NK-92 (cell line): ENCODE measurements around the gene STOX1.
"Not testable (repeated sequence)": the region's sequence is repeated elsewhere in the genome, so short reads cannot be mapped to it uniquely, and the experiment has no call there.

Experiments
- DNase-seq: peaks from one replicate; lab custom pipeline; 2025; ENCODE audit not compliant: unreplicated experiment; lab: John Stamatoyannopoulos, UW

The STOX1 gene

DNA sequence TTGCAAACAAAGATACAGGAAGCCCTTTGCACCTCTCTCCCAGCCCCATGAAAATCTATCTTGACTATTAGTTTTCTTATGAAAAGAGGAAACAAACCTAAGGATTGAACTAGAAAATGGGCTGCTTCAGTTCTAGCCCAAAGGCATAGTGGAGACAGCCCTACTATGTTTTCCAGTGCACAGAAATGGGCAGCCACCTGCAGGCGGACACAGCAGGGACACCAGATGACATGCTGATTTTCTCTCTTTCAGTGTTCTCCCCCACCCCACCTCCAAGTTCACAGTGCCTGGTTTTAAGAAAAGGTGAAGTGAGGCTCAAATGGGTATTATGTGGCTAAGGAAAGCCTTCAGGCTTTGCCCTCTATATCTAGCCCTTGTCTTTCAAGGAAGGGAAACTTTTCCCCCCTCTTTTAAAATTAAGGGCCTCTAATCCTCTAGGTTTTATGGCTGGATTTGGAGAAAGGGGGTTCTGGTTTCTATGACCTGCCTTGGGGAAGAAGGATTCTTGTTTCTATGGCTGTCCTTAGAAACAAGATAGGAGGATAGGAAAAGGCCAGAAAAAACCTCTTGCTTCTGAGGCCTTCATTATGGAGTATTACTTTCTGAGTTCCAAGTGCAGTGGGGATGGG is 50.3 kb downstream of the STOX1 start:
- DNase-seq, result no peak

- DNase-seq, result no peak
These were observed 51.2 kb downstream of the STOX1 start for GRCh38 chr10:68878496-68878895.

- no peak for DNase-seq
These were observed 52.3 kb downstream of the STOX1 start for GRCh38 chr10:68879628-68880027.

GRCh38 chr10:68880181-68880580 is 52.9 kb downstream of the STOX1 start:
- no peak for DNase-seq

DNA sequence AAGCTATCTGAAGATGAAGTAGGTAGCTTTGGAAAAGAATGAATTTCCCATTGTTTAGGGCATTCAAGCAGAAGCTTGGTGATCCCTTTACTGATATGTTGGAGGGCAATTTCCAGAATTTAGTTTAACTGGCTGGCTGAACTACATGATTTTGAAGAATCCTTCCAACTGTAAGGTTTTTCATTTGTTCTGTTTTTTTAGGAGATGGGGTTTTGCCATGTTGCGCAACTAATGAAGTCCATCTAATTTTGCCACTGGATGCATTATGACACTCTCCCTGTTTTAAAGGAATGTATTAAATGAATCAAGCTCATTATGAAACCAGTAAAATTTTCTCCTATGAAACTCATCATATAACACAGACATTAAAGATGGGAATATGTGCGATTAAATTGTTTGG is 67.7 kb downstream of the STOX1 start:
- DNase-seq, result no peak

DNA sequence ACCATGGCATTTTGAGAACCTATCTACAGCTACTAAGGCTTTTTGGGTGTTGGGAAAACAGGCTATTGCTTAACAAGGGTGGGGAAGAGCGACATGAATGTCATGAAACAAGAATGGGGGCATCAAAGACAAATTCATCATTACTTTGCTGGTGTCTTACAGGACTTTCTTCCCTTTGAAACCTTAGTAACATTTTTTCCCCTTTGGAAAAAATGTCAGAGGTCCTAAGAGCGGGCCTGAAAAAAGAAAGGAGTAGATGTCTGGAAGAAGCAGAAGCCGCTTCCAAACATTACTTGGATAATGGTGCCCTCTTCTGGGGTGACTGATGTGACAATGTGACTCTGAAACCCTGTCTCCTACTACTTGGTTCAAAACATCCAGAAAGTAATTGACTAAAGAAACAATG is 70.0 kb downstream of the STOX1 start:
- no peak for DNase-seq

GRCh38 chr10:68899186-68899745 is 71.9 kb downstream of the STOX1 start:
- no peak for DNase-seq

DNA sequence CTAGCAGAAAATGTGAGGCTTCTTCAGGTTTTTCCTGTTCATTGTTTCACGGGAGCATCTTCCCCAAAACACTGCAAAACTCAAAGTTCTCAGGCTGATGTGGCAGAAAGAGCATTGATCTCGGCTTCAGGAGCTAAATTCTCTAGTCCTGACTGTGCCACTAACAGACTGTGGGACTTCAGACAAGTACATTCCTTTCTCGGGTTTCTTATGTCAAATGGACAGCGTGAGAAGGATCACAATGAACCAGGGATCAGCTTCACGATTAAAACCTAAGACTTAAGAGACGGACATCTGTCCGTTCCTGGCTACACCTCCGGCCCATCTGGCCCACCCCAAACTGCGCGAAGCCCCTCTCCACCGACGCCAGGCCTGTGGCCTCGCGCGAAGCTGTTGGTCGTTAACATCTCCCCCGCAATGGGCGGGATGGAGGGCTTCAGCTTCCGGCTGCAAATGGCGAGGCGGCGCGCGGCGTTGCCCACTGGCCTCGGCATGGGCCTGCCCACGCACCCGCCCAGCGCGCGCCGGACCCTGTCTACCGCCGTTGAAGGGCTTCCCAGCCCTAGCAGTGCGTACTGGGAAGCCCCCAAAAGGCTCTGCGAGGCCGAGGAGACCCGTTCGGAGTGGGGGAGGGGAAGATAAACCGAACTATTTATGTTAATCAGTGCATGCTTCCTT is 73.2 kb downstream of the STOX1 start:
- DNase-seq, result no peak

- DNase-seq, result peak; percentile 87
These were observed 74.0 kb downstream of the STOX1 start, which contains the start of gene DDX50 for GRCh38 chr10:68901105-68901927. Gene DDX50, plus strand, starts transcription at chr10:68901315. Its CDS starts 70 bp downstream, at chr10:68901385.

DNA sequence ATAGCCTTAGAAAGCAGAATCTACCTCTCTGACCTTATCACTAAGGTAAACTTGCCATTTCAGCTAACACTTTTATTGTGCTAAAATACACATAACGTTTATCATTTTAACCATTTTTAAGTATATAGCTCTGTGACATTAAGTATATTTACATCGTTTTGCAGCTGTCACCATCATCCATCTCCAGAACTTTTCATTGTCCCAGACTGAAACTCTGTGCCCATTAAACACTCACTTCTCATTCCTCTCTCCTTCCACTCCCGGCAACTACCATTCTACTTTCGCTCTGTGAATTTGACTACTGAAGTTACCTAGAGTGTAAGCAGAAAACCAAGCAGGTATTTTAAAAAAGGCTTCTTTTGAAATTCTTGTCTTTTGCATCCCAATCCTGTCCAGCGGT is 75.1 kb downstream of the STOX1 start:
- DNase-seq, result no peak

GRCh38 chr10:68924593-68924992 is 97.3 kb downstream of the STOX1 start:
- DNase-seq, result no peak

DNA sequence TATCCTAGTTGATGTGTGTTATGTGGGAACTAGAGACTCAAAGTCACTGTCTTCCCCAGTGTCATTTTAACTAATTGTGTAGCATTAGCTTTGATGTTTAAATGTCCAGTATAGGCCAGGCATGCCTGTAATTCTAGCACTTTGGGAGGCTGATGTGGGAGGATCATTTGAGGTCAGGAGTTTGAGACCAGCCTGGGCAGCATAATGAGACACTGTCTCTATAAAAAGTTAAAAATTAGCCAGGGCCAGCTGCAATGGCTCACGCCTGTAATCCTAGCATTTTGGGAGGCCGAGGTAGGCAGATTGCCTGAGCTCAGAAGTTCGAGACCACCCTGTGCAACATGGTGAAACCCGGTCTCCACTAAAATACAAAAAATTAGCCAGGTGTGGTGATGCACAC is 98.2 kb downstream of the STOX1 start:
- no peak for DNase-seq

DNA sequence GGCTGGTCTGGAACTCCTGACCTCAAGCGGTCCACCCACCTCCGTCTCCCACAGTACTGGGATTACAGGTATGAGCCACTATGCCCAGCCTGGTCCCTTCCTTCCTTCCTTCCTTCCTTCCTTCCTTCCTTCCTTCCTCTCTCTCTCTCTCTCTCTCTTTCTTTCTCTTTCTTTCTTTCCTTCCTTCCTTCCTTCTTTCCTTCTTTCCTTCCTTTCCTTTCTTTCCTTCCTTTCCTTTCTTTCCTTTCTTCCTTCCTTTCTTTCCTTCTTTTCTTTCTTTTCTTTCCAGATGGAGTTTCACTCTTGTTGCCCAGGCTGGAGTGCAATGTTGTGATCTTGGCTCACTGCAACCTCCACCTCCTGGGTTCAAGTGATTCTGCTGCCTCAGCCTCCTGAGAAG is 101.8 kb downstream of the STOX1 start:
- not testable (repeated sequence) for DNase-seq

- not testable (repeated sequence) for DNase-seq
These were observed 102.6 kb downstream of the STOX1 start for GRCh38 chr10:68929888-68930287.

DNA sequence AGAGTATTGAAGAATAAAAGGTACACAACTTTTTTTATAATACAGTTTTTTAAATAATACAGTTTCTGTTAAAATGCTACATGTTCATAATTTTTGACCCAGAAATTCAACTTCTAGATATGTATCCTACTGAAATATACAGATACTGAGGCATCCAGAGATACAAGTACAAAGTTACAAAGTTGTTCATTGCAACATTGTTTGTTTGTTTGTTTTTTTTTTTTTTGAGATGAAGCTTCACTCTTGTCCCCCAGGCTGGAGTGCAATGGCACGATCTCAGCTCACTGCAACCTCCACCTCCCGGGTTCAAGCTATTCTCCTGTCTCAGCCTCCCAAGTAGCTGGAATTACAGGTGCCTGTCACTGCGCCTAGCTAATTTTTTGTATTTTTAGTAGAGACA is 105.5 kb downstream of the STOX1 start:
- not testable (repeated sequence) for DNase-seq

DNA sequence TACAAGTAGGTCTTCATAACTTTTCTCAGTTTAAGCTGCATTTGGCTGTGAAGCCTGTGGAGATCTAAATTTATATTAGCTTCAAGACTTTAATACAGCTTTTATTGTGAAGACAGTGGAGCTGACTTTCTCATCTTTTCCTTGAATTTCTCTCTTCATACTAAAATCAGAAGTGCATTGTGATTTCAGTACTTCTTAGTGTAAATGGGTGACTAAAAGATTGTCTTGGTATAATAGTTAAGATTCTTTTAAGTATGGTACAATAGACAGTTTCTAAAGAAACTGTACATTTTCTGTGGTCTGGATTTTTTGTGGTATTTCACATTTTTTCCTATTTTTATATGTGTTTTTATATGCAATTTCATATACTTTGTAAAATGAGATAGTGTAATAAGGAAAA is 107.7 kb downstream of the STOX1 start:
- no peak for DNase-seq

DNA sequence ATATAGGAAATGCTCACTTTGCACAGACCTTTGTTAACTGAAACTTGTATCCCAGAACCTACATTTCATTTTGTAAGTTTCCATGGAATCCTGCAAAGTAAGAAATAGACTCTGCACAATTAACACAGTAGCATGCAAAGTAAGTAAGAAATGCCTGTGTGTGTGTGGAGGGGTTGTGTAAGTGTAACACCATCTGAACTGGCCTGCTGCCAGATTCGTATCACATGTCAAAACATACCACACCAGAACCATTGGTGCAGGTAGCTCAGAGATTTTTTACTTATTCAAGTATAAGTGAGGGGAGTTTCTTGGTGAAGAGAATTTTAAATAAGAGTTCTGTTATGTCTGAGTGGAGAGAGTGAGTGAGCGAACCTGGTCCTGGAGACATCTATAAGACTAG is 110.8 kb downstream of the STOX1 start:
- DNase-seq, result no peak

DNA sequence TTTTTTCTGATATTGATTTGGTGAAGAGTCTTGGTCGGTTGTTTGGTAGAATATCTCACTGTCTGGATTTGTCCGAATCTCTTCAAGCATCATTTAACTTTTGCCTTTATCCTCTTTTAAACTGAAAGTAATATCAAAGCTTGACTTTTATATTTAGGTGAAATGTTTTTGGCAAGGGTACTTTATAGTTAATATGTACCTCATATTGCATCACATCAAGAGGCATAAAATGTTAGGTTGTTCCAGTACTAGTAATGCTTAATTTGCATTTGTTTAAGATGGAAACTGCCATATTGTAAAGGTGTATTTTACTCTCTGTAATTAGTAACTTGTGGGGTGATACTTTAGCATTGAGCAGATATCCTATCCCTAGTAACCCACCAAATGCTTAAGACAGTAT is 111.6 kb downstream of the STOX1 start:
- DNase-seq, result no peak

GRCh38 chr10:68940917-68941316 is 113.6 kb downstream of the STOX1 start:
- not testable (repeated sequence) for DNase-seq
